ENCODE results near the gene MAPK13. TPM values are rescaled to one million over a fixed set of nuclear protein-coding genes. Genes with fewer than 3 reads are reported as not detected.

MAPK13 gene
- total RNA-seq, 4 donors from 2014 or later, result 62.2 to 136 (median 104) TPM

DNA sequence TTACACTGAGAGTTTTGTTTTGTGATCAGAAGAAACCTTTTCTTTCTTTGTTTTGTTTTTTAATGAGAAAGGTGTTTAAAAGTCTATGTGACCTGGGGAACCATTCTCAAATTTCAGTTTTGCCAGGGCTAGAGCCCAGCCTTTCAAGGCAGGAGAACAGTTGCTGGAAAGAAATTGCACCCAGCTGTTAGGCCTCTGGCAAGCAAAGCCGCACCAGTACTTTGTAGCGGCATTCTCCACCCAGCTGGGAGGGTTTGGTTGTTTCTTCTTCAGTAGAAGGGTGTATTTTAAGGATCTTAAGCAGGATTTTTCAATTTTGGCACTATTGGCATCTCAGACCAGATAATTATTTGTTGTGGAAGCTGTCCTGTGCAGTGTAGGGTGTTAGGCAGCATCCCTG, 16.6 kb upstream of the MAPK13 start:
- Histone ChIP-seq H3K4me1 (peaks cover 0 to 33% (median 0%) of the 10 kb centered on the region in 3 donors), H3K27me3 (no peaks in the 10 kb centered on the region), H3K9me3 (no peaks in the 10 kb centered on the region), H3K4me3 (no peak overlapping the region), H3K27ac (no peak overlapping the region), H3K36me3 (peaks cover 5 to 79% (median 12%) of the 10 kb centered on the region in 3 donors)
- intact Hi-C loops (cut with DNase I), result no loop called here
- WGBS, 2 donors, result 83 to 84% methylated on average over 1 to 2 of the region's 2 CpGs
- TF ChIP-seq, protein P1, sequence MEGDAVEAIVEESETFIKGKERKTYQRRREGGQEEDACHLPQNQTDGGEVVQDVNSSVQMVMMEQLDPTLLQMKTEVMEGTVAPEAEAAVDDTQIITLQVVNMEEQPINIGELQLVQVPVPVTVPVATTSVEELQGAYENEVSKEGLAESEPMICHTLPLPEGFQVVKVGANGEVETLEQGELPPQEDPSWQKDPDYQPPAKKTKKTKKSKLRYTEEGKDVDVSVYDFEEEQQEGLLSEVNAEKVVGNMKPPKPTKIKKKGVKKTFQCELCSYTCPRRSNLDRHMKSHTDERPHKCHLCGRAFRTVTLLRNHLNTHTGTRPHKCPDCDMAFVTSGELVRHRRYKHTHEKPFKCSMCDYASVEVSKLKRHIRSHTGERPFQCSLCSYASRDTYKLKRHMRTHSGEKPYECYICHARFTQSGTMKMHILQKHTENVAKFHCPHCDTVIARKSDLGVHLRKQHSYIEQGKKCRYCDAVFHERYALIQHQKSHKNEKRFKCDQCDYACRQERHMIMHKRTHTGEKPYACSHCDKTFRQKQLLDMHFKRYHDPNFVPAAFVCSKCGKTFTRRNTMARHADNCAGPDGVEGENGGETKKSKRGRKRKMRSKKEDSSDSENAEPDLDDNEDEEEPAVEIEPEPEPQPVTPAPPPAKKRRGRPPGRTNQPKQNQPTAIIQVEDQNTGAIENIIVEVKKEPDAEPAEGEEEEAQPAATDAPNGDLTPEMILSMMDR (IDR thresholded peaks at IDR 0.05), result no peak
- TF ChIP-seq POLR2A (IDR thresholded peaks at IDR 0.05), result no peak
- DNase-seq, result no peak

DNA sequence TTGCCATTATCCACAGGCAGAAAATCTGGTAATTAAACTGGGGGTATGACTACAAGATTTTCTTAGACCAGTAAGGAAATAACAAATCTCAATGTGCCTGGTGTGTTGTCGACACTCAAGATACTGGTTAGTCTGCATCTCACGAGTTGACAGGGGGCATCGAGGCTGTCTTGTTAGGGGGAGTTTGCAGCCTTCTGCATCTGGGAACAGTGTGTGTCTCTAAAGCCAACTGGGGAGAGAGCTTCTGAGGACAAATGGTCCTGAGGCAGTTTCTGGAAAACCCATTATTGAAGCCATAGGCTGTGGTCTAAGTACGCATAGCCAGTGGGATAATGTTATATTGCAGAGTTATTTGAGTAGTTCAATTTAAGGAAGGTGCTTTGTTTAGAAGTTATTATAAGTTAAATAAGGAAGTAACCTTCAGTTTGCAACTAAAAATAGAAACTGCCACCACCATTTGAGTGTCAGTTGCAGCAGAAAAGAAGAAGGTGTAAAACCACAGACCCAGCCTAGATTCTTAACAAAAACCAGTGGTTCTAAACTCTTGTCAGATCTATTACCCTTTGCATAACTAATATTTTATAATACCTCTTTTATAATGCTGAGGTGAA, 15.4 kb upstream of the MAPK13 start:
- no peak overlapping the region for H3K4me3 ChIP-seq
- 69 to 78% methylated on average over 4 of the region's 4 CpGs for WGBS, 2 donors
- H3K9me3 ChIP-seq, result no peaks in the 10 kb centered on the region
- TF ChIP-seq POLR2A (IDR thresholded peaks at IDR 0.05), result no peak
- TF ChIP-seq, protein P1 (IDR thresholded peaks at IDR 0.05), result no peak
- peaks cover 0 to 43% (median 0%) of the 10 kb centered on the region in 3 donors for H3K4me1 ChIP-seq
- H3K27me3 ChIP-seq, result no peaks in the 10 kb centered on the region
- no peak overlapping the region for H3K27ac ChIP-seq
- intact Hi-C loops (cut with DNase I), result no loop called here
- peaks cover 0 to 67% (median 5%) of the 10 kb centered on the region in 3 donors for H3K36me3 ChIP-seq
- no peak for DNase-seq

DNA sequence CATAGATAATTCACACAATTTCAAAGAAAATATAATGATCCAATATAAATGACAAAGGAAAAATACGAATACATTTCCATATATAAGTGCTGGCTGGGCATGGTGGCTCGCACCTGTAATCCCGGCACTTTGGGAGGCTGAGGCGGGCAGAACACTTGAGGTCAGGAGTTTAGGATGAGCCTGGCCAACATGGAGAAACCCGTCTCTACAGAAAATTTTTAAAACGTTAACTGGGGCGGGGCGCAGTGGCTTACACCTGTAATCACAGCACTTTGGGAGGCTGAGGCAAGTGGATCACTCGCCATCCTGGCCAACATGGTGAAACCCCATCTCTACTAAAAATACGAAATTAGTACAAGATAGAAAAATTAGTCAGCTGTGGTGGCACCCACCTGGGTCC, 14.9 kb upstream of the MAPK13 start:
- 82 to 88% methylated on average over 9 to 10 of the region's 10 CpGs for WGBS, 2 donors
- H3K4me1 ChIP-seq, result peaks cover under 1 to 48% (median 2%) of the 10 kb centered on the region in 3 donors
- H3K9me3 ChIP-seq, result no peaks in the 10 kb centered on the region
- H3K27me3 ChIP-seq, result no peaks in the 10 kb centered on the region
- TF ChIP-seq POLR2A (IDR thresholded peaks at IDR 0.05), result no peak
- TF ChIP-seq, protein P1 (IDR thresholded peaks at IDR 0.05), result no peak
- H3K4me3 ChIP-seq, result no peak overlapping the region
- H3K36me3 ChIP-seq, result peaks cover 0 to 62% (median 5%) of the 10 kb centered on the region in 3 donors
- intact Hi-C loops (cut with DNase I), result no loop called here
- no peak for DNase-seq
- H3K27ac ChIP-seq, result no peak overlapping the region

DNA sequence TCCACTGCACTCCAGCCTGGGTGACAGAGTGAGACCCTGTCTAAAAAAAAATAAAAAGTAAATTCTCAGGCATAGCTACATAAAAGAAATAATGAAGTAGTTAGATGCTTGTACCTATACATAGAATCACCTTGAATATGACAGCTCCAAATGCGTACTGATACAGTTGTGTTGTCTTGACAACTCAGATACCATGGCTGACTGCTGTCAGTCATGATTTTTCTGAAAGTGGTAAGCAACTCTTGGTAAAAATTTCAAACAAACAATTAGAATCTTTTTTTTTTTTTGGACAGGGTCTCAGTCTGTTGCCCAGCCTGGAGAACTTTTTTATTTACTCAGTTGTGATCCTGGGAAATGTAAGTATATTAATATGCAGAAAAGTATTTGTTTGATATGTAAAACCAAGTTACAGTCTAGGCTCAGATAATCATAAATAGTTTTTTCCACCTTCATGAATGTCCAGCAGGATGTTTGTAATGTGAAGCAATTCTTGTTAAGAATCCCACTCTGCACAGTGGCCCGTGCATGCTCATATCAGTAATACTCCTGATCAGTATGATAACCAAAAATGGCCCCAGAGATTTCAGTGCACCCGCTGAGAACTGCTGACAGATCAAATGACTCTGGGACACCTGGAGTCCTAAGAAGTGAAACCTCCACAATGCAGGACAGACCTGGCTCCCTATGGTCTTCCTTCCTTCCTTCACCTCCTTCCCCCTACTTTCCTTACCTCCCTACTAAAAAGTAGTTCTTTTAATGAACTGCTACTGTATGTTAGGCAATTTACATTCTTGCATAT, 14.0 kb upstream of the MAPK13 start:
- Histone ChIP-seq H3K36me3 (peaks cover 0 to 53% (median 5%) of the 10 kb centered on the region in 3 donors), H3K27me3 (no peaks in the 10 kb centered on the region), H3K4me1 (peaks cover 9 to 57% (median 11%) of the 10 kb centered on the region in 3 donors), H3K4me3 (no peak overlapping the region), H3K27ac (no peak overlapping the region), H3K9me3 (no peaks in the 10 kb centered on the region)
- DNase-seq, result no peak
- intact Hi-C loops (cut with DNase I), result no loop called here
- WGBS, 2 donors, result 81 to 87% methylated on average over 3 of the region's 3 CpGs
- TF ChIP-seq, protein P1 (IDR thresholded peaks at IDR 0.05), result no peak
- no peak for TF ChIP-seq POLR2A (IDR thresholded peaks at IDR 0.05)

DNA sequence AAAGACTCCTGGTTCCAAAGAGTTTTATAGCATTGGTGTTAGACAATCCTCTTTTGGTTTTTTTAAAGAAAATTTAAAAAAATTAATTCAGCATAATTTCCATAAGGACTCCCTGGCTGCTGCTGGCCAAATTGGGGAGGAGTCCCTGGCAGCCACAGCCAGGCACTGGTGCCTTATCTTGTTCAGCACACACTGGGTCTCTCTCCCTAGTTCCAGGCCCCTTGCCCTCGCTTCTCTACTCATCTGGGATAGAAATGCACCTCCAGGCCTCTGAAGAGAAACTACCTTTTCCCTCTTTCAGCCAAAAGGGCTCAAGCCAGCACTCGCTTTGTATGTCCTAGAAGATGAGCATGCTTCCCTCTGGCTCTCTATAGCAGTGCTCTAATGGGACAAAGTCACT, 13.4 kb upstream of the MAPK13 start:
- H3K27ac ChIP-seq, result peak overlapping the region in 1 of 4 donors; percentile 55
- H3K9me3 ChIP-seq, result no peaks in the 10 kb centered on the region
- WGBS, 2 donors, result 98 to 100% methylated on average over 2 of the region's 2 CpGs
- no peak for DNase-seq
- no peaks in the 10 kb centered on the region for H3K27me3 ChIP-seq
- peaks cover 0 to 47% (median 0%) of the 10 kb centered on the region in 3 donors for H3K36me3 ChIP-seq
- no peak overlapping the region for H3K4me3 ChIP-seq
- TF ChIP-seq, protein P1 (IDR thresholded peaks at IDR 0.05), result no peak
- no peak for TF ChIP-seq POLR2A (IDR thresholded peaks at IDR 0.05)
- peaks cover 12 to 64% (median 16%) of the 10 kb centered on the region in 3 donors for H3K4me1 ChIP-seq
- intact Hi-C loops (cut with DNase I), result no loop called here

Measured in esophagus squamous epithelium (tissue), 5 donors.